H1 (cell line): ENCODE measurements around the gene CD4. TPM values are rescaled to one million over a fixed set of nuclear protein-coding genes. Genes with fewer than 3 reads are reported as not detected.

Experiments used
- CTCF ChIA-PET: fragments of 300-600 bp; sonication (Branson Sonifier 250); formaldehyde crosslinking; loops from one replicate; lab custom pipeline; 2021; ENCODE audit not compliant: partially characterized antibody; lab: Charles Lee
- POLR2A ChIA-PET: fragments of 300-600 bp; sonication (Branson Sonifier 250); formaldehyde crosslinking; loops from one replicate; lab custom pipeline; 2021; ENCODE audit warnings: inconsistent platforms; ENCODE audit not compliant: partially characterized antibody; lab: Charles Lee
- DNase-seq, 2 experiments: peaks; one replicate each; pipeline versions ENCODE4 v3.0.0 to v3.0.0-alpha.2; 2010 to 2022; ENCODE audit warnings: low spot score in 2 of 2, low read depth in 1 of 2, mixed read lengths in 1 of 2
- FAIRE-seq: peaks from 2 replicates; lab custom pipeline; 2011; peaks lifted over from hg19 to GRCh38; lab: Jason Lieb, UNC
- H2AFZ ChIP-seq: 2 replicates; pipeline ENCODE4 v1.8.1; 2012; ENCODE audit warnings: low read length, inconsistent platforms
- H2AK5ac ChIP-seq: 2 replicates; pipeline ENCODE4 v1.6.1; 2013; ENCODE audit warnings: low read depth, low read length
- H2BK120ac ChIP-seq: replicated peaks from 2 replicates; pipeline ENCODE3; 2013; ENCODE audit warnings: low read depth, low read length, inconsistent platforms
- H2BK12ac ChIP-seq: 2 replicates; pipeline ENCODE4 v1.6.1; 2013; ENCODE audit warnings: low read depth, low read length
- H2BK15ac ChIP-seq: 2 replicates; pipeline ENCODE4 v1.6.1; 2013; ENCODE audit warnings: low read length
- H2BK20ac ChIP-seq: 2 replicates; pipeline ENCODE4 v1.6.1; 2013; ENCODE audit warnings: low read length
- H2BK5ac ChIP-seq: 2 replicates; pipeline ENCODE4 v1.6.1; 2013; ENCODE audit warnings: low read depth, low read length
- H3K14ac ChIP-seq: 2 replicates; pipeline ENCODE4 v1.6.1; 2013; ENCODE audit warnings: inconsistent platforms; ENCODE audit not compliant: insufficient read length
- H3K18ac ChIP-seq: 2 replicates; pipeline ENCODE4 v1.6.1; 2013; ENCODE audit warnings: low read length; ENCODE audit errors: extremely low read depth
- H3K23ac ChIP-seq: 2 replicates; pipeline ENCODE4 v1.6.1; 2013; ENCODE audit warnings: inconsistent platforms; ENCODE audit not compliant: insufficient read length
- H3K23me2 ChIP-seq: 2 replicates; pipeline ENCODE4 v1.6.1; 2013; ENCODE audit warnings: low read depth, low read length
- H3K27ac ChIP-seq: 2 replicates; pipeline ENCODE4 v1.6.1; 2011; ENCODE audit warnings: low read depth, low read length, inconsistent platforms
- H3K27me3 ChIP-seq, 4 experiments: replicated peaks in 1 of 4; 1 replicate in 1 of 4; 2 replicates in 3 of 4; pipeline versions ENCODE4 v1.6.1 to v1.8.1; 2011 to 2013; ENCODE audit warnings: low read length in 3 of 4, mild to moderate bottlenecking in 3 of 4, inconsistent platforms in 2 of 4, mixed read lengths in 2 of 4, moderate library complexity in 1 of 4; ENCODE audit not compliant: control insufficient read depth in 3 of 4, insufficient read depth in 3 of 4; ENCODE audit errors: extremely low read depth in 1 of 4
- H3K36me3 ChIP-seq, 4 experiments: 2 replicates each; pipeline versions ENCODE4 v1.6.1 to v1.8.1; 2011 to 2013; ENCODE audit warnings: mild to moderate bottlenecking in 4 of 4, low read length in 3 of 4, moderate library complexity in 2 of 4, control low read depth in 1 of 4, inconsistent platforms in 1 of 4; ENCODE audit not compliant: insufficient read depth in 4 of 4, control insufficient read depth in 2 of 4
- H3K4ac ChIP-seq: replicated peaks from 2 replicates; pipeline ENCODE3; 2013; ENCODE audit warnings: low read length, low read depth, mixed read lengths, inconsistent platforms; ENCODE audit not compliant: insufficient read length
- H3K4me1 ChIP-seq, 4 experiments: replicated peaks in 1 of 4; 1 replicate in 1 of 4; 2 replicates in 3 of 4; pipeline versions ENCODE4 v1.6.1 to v1.8.1; 2011 to 2013; ENCODE audit warnings: low read length in 3 of 4, inconsistent platforms in 2 of 4, mixed read lengths in 1 of 4; ENCODE audit not compliant: insufficient read depth in 4 of 4, control insufficient read depth in 3 of 4
- H3K4me2 ChIP-seq, 2 experiments: 2 replicates each; pipeline versions ENCODE4 v1.6.1 to v1.8.1; 2011 to 2013; ENCODE audit warnings: low read depth in 2 of 2, low read length in 2 of 2, control low read depth in 1 of 2, inconsistent platforms in 1 of 2, mild to moderate bottlenecking in 1 of 2; ENCODE audit not compliant: insufficient read depth in 1 of 2
- H3K4me3 ChIP-seq, 4 experiments: fragments of 200-600, 300-600 bp in 1 of 4; sonication (generic), shearing (Covaris generic), sonication (Bioruptor Twin) in 1 of 4; 2 replicates each; pipeline versions ENCODE4 v1.5.1 to v1.8.1; 2011 to 2016; ENCODE audit warnings: low read length in 4 of 4, low read depth in 3 of 4, control low read depth in 2 of 4, inconsistent platforms in 2 of 4, mild to moderate bottlenecking in 2 of 4, mixed read lengths in 1 of 4, moderate library complexity in 1 of 4; ENCODE audit not compliant: insufficient read depth in 2 of 4; ENCODE audit errors: extremely low read depth in 1 of 4
- H3K56ac ChIP-seq: replicated peaks from 2 replicates; pipeline ENCODE3; 2013; ENCODE audit warnings: low read depth, mild to moderate bottlenecking, mixed read lengths, low read length, inconsistent platforms; ENCODE audit not compliant: insufficient read length
- H3K79me1 ChIP-seq: 2 replicates; pipeline ENCODE4 v1.6.1; 2013; ENCODE audit warnings: low read depth, low read length, control low read depth
- H3K79me2 ChIP-seq, 2 experiments: 2 replicates each; pipeline versions ENCODE4 v1.6.1 to v1.8.1; 2012 to 2013; ENCODE audit warnings: low read length in 2 of 2, mild to moderate bottlenecking in 2 of 2, inconsistent platforms in 1 of 2; ENCODE audit not compliant: insufficient read depth in 2 of 2, control insufficient read depth in 1 of 2
- H3K9ac ChIP-seq, 4 experiments: replicated peaks in 1 of 4; 1 replicate in 1 of 4; 2 replicates in 3 of 4; pipeline versions ENCODE4 v1.6.1 to v1.8.1; 2011 to 2013; ENCODE audit warnings: low read depth in 3 of 4, low read length in 3 of 4, control low read depth in 2 of 4, mild to moderate bottlenecking in 2 of 4, moderate library complexity in 2 of 4, inconsistent platforms in 1 of 4; ENCODE audit errors: extremely low read depth in 1 of 4
- H3K9me3 ChIP-seq, 2 experiments: 2 replicates each; pipeline versions ENCODE4 v1.6.1 to v1.8.1; 2012 to 2013; ENCODE audit warnings: mild to moderate bottlenecking in 2 of 2, moderate library complexity in 2 of 2, control low read depth in 1 of 2, inconsistent platforms in 1 of 2, low read depth in 1 of 2, low read length in 1 of 2, mixed read lengths in 1 of 2; ENCODE audit not compliant: insufficient read depth in 2 of 2
- H4K20me1 ChIP-seq, 2 experiments: replicated peaks in 1 of 2; 2 replicates each; pipeline versions ENCODE3 to v1.8.1; 2011 to 2013; ENCODE audit warnings: inconsistent platforms in 2 of 2, low read length in 2 of 2, mild to moderate bottlenecking in 1 of 2; ENCODE audit not compliant: insufficient read depth in 2 of 2, control insufficient read depth in 1 of 2
- H4K5ac ChIP-seq: 2 replicates; pipeline ENCODE4 v1.6.1; 2013; ENCODE audit warnings: low read length, low read depth, mixed read lengths, inconsistent platforms; ENCODE audit not compliant: insufficient read length
- H4K8ac ChIP-seq: 2 replicates; pipeline ENCODE4 v1.8.0; 2013; ENCODE audit warnings: mild to moderate bottlenecking, moderate library complexity, low read length, inconsistent platforms; ENCODE audit not compliant: insufficient read depth; ENCODE audit errors: extremely low read depth
- H4K91ac ChIP-seq: replicated peaks from 2 replicates; pipeline ENCODE3; 2013; ENCODE audit warnings: low read length, mixed read lengths, inconsistent platforms; ENCODE audit not compliant: insufficient read length
- BCL11A ChIP-seq, 2 experiments: IDR thresholded peaks; one replicate each; pipeline ENCODE4 v1.6.1; 2011; ENCODE audit warnings: low read depth in 2 of 2, low read length in 2 of 2, mild to moderate bottlenecking in 2 of 2
- CHD1 ChIP-seq: IDR thresholded peaks from 2 replicates; pipeline ENCODE4 v1.6.1; 2012; ENCODE audit warnings: low read depth, low read length, improper control_type of control experiment
- GABPA ChIP-seq: IDR thresholded peaks from 2 replicates; pipeline ENCODE4 v1.6.1; 2011; ENCODE audit warnings: mild to moderate bottlenecking, low read length, moderate library complexity, borderline replicate concordance; ENCODE audit not compliant: insufficient read depth
- KDM4A ChIP-seq: IDR thresholded peaks from one replicate; pipeline ENCODE4 v1.7.1; 2012; ENCODE audit warnings: low read depth, mild to moderate bottlenecking, moderate library complexity, low read length, inconsistent platforms; ENCODE audit not compliant: severe bottlenecking
- RXRA ChIP-seq: IDR thresholded peaks from 2 replicates; pipeline ENCODE4 v1.6.1; 2011; ENCODE audit warnings: low read depth, mild to moderate bottlenecking, low read length, moderate library complexity; ENCODE audit not compliant: insufficient read depth
- TAF1 ChIP-seq: IDR thresholded peaks from 2 replicates; pipeline ENCODE4 v1.6.1; 2011; ENCODE audit warnings: mild to moderate bottlenecking, low read depth, low read length
- WGBS, 2 experiments: shearing (Covaris generic) in 1 of 2; methylation state at CpG; one replicate each; pipeline versions ENCODE4 v1.1.6 to v1.1.7; 2013 to 2015; ENCODE audit warnings: low lambda C conversion rate in 2 of 2, mixed read lengths in 2 of 2, inconsistent platforms in 1 of 2, low coverage in 1 of 2, missing lambda C conversion rate in 1 of 2; ENCODE audit not compliant: insufficient replicate concordance in 2 of 2, insufficient coverage in 1 of 2, insufficient read length in 1 of 2; ENCODE audit errors: extremely low coverage in 1 of 2, missing lambda C conversion rate in 1 of 2; 5-methylcytosine and 5-hydroxymethylcytosine counted together
- polyA plus RNA-seq, 7 experiments: library from polyadenylated mRNA; depleted of rRNA in 3 of 7; stranded (reverse) in 5 of 7; unstranded in 2 of 7; fragments of >200 nt in 5 of 7; fragments of 200-250 nt in 2 of 7; gene quantifications; 1 replicate in 5 of 7; 2 replicates in 1 of 7; 4 replicates in 1 of 7; pipeline versions ENCODE4 v1.2.1 to v1.2.3, GENCODE V29; 2011 to 2013; ENCODE audit warnings: missing spikeins in 2 of 7, mixed read lengths in 2 of 7
- total RNA-seq: library from RNA; stranded (reverse); fragmentation: NEBNext Ultra II Directional; extraction: Animal tissue kit (Norgen Biotek cat#: 25700); gene quantifications from 2 replicates; pipeline ENCODE4 v1.2.1, GENCODE V29; 2021
- TF ChIP-seq, protein P1 (sequence below): IDR thresholded peaks from 2 replicates; pipeline ENCODE4 v1.6.1; 2012; ENCODE audit warnings: low read length, inconsistent platforms
- TF ChIP-seq, protein P2 (sequence below): IDR thresholded peaks from 2 replicates; pipeline ENCODE4 v1.6.1; 2011; ENCODE audit warnings: low read depth, mild to moderate bottlenecking, low read length; ENCODE audit not compliant: insufficient read depth

CD4 gene
- total and polyA plus RNA-seq, 2 of the 8 experiments (the other 6 are each of a cell fraction or from before 2014, with no cell fraction given), result 3.4 to 5.1 TPM

DNA sequence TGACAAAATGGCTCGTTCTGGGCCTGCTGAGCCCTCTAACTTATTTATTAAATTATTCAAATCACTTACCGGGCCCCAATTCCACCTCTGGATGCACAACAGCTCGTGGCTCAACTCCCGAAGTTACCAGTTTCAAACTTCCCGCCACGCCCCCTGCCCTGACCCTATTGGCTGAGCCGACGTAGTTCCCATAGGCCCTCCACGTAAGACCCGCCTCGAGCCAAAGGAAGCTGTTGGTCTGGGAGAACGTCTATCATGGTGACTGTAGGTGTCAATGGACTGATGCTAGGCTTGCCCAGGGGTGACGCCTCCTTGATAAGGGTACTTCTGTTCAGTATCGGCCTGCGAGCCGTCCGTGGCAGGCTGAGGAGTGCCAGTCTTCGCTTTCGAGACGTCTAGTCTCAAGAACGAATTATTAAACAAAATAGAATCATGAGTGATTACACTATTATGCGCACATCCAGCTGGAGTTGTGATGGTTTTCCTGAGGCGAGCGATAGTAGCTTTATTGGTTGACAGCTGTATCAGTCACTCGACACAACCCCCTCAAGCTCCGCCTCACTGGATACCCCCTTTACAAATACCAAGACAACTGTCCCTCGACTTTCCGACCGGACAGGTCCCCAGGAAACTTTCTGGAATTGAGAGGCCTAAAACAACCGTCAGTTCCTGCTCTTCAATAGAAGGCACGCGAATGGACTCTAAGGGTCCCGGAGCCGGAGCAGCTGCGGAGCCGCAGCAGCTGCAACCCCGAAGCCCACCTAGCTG, 62.0 kb downstream of the CD4 start, which contains the start of gene CDCA3:
Gene CDCA3, minus strand, starts transcription at position 134 of the 768 bp plus-strand sequence. CDS start 334 bp downstream, outside the sequence.
- H3K36me3 ChIP-seq, result peaks cover 9 to 33% (median 23%) of the 10 kb centered on the region in 4 experiments; a peak in 7 of 8 replicates
- 2% methylated on average over 36 of the region's 37 CpGs; no CpG with 5 or more reads in 1 of the 2 experiments for WGBS, 2 experiments
- no peak within 1 kb of the TSS for H2AK5ac ChIP-seq
- H3K27me3 ChIP-seq, result no peaks in the 10 kb centered on the region
- H4K8ac ChIP-seq, result peak within 1 kb of the TSS; percentile 93
- ChIA-PET POLR2A (interaction anchor here (0.6 to 25.7 kb wide), 28 partner anchors 16 to 528 kb away, joined by 3 to 588 read pairs (median 4); partner anchors contain the start of genes C12orf57, COPS7A, ENO2 and GAPDH), CTCF (interaction anchor here (0.5 to 19.8 kb wide), 14 partner anchors 14 to 1004 kb away, joined by 3 to 292 read pairs (median 4); partner anchors contain the start of genes GNB3, MLF2, P3H3 and SPSB2)
- H3K56ac ChIP-seq, result peak within 1 kb of the TSS; percentile 85
- peak within 1 kb of the TSS; percentile 98 for H3K18ac ChIP-seq
- H3K4me3 ChIP-seq, result peak within 1 kb of the TSS; percentile 79 to 94 (median 88)
- peak within 1 kb of the TSS; percentile 89 for H2BK5ac ChIP-seq
- peak within 1 kb of the TSS; percentile 77; the same call in 1 of the 2 replicates for H3K27ac ChIP-seq
- no peak within 1 kb of the TSS for H3K23ac ChIP-seq
- peak within 1 kb of the TSS; percentile 65 to 96 for H3K4me2 ChIP-seq
- peaks cover 0 to 14% (median 3%) of the 10 kb centered on the region in 4 experiments; a peak in 5 of 7 replicates for H3K4me1 ChIP-seq
- peaks cover 2% of the 10 kb centered on the region for H3K79me1 ChIP-seq
- 0 out of 2 replicates have a peak within 1 kb of the TSS, but pooled peaks have one; percentile 63 for H2BK15ac ChIP-seq
- peak in 1 of 2 experiments; percentile 94 for DNase-seq
- peaks cover 0 to 3% of the 10 kb centered on the region in 2 experiments for H4K20me1 ChIP-seq
- H4K91ac ChIP-seq, result peak within 1 kb of the TSS; percentile 81
- H3K9ac ChIP-seq, result peak within 1 kb of the TSS; percentile 75 to 84 (median 78)
- peak within 1 kb of the TSS; percentile 59 for H3K4ac ChIP-seq
- H3K23me2 ChIP-seq, result peaks cover 12% of the 10 kb centered on the region
- peak within 1 kb of the TSS; percentile 91 for H2AFZ ChIP-seq
- H2BK12ac ChIP-seq, result peak within 1 kb of the TSS; percentile 29; the same call in 1 of the 2 replicates
- peak within 1 kb of the TSS; percentile 57 for H3K14ac ChIP-seq
- peaks cover 0 to 29% of the 10 kb centered on the region in 2 experiments; a peak in 2 of 4 replicates for H3K79me2 ChIP-seq
- no peak within 1 kb of the TSS for H2BK120ac ChIP-seq
- H3K9me3 ChIP-seq, result no peaks in the 10 kb centered on the region
- H4K5ac ChIP-seq, result peak within 1 kb of the TSS; percentile 92
- peak; percentile 96 for FAIRE-seq
- H2BK20ac ChIP-seq, result no peak within 1 kb of the TSS
- TF ChIP-seq RXRA (no peak), GABPA (no peak), TAF1 (peak; percentile 8; the same call in 1 of the 2 replicates), CHD1 (no peak), BCL11A (IDR thresholded peaks at IDR 0.05; ENCODE audit: low read depth in 2 of 2, low read length in 2 of 2) (no peak), KDM4A (peak; percentile 19)
- TF ChIP-seq, protein P1, sequence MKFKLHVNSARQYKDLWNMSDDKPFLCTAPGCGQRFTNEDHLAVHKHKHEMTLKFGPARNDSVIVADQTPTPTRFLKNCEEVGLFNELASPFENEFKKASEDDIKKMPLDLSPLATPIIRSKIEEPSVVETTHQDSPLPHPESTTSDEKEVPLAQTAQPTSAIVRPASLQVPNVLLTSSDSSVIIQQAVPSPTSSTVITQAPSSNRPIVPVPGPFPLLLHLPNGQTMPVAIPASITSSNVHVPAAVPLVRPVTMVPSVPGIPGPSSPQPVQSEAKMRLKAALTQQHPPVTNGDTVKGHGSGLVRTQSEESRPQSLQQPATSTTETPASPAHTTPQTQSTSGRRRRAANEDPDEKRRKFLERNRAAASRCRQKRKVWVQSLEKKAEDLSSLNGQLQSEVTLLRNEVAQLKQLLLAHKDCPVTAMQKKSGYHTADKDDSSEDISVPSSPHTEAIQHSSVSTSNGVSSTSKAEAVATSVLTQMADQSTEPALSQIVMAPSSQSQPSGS, result peak; percentile 66; the same call in 1 of the 2 replicates
- TF ChIP-seq, protein P2, sequence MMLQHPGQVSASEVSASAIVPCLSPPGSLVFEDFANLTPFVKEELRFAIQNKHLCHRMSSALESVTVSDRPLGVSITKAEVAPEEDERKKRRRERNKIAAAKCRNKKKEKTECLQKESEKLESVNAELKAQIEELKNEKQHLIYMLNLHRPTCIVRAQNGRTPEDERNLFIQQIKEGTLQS, result no peak
